ENCODE results near the gene EEIG2.

DNA sequence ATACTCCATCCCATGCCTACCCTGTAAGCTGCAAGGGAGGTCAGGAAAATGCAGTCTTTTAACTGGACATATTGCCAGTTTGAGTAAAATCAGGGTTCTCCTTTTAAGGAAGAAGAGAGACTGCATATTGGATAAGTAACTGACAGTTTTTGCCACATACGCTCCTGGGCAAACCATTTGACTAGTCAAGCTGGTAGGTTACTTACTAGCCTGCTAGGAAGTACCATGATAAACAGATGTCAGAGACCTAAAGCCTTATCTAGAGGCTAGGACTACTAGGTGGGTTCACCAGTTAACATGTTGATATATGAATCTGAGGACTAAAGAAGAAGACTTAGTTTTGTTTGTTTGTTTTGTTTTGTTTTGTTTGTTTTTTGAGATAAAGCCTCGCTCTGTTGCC is 33.5 kb downstream of the EEIG2 start:
- TF ChIP-seq, protein P1, sequence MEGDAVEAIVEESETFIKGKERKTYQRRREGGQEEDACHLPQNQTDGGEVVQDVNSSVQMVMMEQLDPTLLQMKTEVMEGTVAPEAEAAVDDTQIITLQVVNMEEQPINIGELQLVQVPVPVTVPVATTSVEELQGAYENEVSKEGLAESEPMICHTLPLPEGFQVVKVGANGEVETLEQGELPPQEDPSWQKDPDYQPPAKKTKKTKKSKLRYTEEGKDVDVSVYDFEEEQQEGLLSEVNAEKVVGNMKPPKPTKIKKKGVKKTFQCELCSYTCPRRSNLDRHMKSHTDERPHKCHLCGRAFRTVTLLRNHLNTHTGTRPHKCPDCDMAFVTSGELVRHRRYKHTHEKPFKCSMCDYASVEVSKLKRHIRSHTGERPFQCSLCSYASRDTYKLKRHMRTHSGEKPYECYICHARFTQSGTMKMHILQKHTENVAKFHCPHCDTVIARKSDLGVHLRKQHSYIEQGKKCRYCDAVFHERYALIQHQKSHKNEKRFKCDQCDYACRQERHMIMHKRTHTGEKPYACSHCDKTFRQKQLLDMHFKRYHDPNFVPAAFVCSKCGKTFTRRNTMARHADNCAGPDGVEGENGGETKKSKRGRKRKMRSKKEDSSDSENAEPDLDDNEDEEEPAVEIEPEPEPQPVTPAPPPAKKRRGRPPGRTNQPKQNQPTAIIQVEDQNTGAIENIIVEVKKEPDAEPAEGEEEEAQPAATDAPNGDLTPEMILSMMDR (IDR thresholded peaks at IDR 0.05; ENCODE audit: low read depth, low read length): no peak
- TF ChIP-seq POLR2A (IDR thresholded peaks at IDR 0.05; ENCODE audit: extremely low read depth, insufficient read length) (no peak), MYC (IDR thresholded peaks at IDR 0.05; ENCODE audit: low read depth, low read length) (no peak)
- TF ChIP-seq, protein P2, sequence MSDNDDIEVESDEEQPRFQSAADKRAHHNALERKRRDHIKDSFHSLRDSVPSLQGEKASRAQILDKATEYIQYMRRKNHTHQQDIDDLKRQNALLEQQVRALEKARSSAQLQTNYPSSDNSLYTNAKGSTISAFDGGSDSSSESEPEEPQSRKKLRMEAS (IDR thresholded peaks at IDR 0.05; ENCODE audit: low read depth, low read length): no peak

All from NB4 (cell line).